HG02884 (cell line): ENCODE measurements around the gene ZMIZ1.

Source experiments
- ATAC-seq: cut with Tn5 transposase; IDR thresholded peaks from one replicate; pipeline ENCODE4 v1.9.1; 2021; ENCODE audit warnings: mild to moderate bottlenecking, moderate library complexity; ENCODE audit not compliant: unreplicated experiment

The ZMIZ1 gene, protein sequence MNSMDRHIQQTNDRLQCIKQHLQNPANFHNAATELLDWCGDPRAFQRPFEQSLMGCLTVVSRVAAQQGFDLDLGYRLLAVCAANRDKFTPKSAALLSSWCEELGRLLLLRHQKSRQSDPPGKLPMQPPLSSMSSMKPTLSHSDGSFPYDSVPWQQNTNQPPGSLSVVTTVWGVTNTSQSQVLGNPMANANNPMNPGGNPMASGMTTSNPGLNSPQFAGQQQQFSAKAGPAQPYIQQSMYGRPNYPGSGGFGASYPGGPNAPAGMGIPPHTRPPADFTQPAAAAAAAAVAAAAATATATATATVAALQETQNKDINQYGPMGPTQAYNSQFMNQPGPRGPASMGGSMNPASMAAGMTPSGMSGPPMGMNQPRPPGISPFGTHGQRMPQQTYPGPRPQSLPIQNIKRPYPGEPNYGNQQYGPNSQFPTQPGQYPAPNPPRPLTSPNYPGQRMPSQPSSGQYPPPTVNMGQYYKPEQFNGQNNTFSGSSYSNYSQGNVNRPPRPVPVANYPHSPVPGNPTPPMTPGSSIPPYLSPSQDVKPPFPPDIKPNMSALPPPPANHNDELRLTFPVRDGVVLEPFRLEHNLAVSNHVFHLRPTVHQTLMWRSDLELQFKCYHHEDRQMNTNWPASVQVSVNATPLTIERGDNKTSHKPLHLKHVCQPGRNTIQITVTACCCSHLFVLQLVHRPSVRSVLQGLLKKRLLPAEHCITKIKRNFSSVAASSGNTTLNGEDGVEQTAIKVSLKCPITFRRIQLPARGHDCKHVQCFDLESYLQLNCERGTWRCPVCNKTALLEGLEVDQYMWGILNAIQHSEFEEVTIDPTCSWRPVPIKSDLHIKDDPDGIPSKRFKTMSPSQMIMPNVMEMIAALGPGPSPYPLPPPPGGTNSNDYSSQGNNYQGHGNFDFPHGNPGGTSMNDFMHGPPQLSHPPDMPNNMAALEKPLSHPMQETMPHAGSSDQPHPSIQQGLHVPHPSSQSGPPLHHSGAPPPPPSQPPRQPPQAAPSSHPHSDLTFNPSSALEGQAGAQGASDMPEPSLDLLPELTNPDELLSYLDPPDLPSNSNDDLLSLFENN

GRCh38 chr10:79068562-79069324 is at the start of gene ZMIZ1:
Gene ZMIZ1, plus strand, starts transcription at chr10:79068966. Its CDS starts 132,667 bp downstream, at chr10:79201633.
- ATAC-seq = peak; percentile 60

DNA sequence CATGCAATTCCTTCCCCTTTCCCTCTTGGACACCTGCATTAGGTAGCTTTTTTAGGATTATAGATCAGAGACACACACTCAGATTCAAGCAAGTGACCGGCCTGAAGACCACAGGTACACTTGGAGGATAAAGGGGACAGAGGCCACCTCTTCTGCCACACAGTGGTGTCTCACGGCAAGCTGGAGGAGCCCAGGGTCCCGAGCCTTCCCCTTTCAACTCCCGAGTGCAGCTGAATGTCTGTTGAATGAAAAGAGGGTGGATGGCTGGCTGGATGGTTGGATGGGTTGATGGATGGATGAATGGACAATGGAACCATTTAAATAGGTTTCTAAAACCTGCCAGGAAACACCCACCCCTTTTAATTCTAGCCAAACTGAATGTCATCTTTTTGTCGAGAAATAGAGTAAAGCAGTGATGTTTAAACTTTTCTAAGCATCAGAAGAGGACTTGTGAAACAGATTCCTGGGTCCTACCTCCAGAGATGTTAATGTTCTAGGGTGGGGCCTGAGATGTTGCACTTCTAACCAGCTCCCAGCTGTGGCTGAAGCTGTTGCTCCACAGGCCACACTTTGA is 49.2 kb upstream of the ZMIZ1 start:
- no peak for ATAC-seq

GRCh38 chr10:79020015-79020491 is 48.7 kb upstream of the ZMIZ1 start:
- no peak for ATAC-seq

DNA sequence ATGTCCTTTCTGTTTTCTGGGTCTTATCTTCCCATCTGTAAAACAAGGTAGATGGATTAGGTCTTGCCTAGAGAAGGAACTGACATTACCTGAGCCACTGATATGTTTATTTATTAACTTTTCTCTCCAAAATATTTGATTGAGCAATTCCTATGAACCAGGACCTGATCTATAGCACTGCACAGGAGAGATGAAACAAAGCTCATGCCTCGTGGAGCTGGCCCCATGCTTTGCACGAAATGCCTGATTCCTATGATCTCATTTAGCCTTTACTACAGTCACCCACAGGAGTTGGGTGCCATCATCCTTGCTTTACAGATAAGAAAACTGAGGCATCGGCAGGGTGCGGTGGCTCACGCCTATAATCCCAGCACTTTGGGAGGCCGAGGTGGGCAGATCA is 48.2 kb upstream of the ZMIZ1 start:
- no peak for ATAC-seq

DNA sequence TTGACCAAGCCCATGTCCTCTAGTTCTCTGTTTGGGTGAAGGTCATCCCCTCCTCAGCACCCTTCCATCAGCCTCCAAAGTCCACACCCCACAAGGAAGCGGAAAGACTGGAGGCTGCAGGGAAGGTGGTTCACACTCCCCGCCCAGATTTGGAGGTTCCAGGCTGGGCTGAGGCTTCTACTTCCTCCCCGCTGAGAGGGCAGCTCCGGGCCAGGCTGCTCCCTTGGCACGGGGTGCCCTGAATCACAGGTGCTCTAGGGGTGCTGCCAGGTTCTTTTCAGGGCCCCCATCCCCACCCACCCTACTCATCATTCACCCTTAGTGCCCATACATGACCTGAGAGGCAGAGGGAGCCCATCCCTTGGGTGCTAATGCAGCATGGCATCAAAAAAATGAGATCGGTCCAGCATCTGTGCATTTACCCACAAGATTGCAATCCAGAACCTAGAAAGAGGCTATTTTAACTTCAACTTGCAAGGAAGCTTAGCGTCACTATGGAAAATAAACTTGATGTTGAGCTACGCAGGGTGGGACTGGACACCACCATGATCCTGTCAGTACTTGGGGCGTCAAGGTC is 47.3 kb upstream of the ZMIZ1 start:
- no peak for ATAC-seq

DNA sequence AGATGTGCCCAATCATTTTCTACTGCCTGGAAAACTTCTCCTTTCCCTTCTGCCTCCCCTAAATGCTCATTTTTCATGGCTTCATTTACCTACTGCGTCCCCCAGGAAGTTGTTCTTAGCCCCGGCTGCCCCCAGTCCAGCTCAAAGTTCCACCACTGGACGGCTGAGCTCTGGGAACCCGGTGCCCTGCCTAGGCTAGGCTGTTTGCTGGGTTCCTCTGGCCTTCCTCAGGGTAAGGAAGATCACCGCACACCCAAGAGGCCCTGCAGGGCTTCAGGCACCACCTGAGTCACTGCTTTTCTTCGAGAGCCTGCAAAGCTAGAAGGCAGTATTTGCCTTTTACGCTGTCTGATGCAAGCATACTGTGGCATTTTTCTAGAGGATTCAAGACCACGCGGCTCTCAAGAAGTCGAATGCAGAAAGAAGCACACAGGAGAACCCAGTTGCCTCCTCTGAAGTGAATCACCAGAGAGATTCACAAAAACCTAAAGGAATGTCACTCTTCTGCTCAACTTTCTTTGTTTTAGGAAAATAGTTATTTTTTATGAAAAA is 46.7 kb upstream of the ZMIZ1 start:
- ATAC-seq = no peak

DNA sequence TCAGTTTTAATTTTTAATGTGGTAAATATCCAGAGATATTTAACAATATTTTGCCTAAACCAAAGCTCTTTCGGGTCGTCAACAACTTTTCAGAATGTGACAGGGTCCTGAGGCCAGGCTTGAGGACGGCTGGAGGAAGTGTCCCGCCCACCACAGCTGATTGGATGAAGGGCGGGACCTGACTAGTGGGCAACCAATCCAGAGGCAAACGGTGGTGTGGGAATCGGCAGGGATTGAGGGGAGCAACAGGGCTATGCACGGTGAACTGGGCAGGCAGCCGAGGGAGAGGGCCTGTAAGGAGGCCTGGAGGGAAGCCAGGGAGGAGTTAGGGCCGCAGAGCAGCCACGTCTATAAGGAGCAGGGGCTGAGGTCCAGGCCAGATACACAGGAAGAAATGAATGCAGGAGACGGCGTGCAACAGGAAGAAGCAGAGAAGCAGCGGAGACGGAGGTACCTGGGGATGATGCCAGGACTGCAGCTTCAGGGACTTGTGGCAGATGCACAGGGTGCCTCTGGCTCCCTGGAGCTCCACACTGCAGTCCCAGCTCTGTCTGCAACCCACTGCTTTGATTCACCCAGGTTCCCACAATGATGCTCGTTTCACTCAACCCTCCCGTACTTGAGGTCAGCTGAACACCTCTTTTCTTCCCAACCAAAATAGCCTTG is 46.1 kb upstream of the ZMIZ1 start:
- no peak for ATAC-seq

- no peak for ATAC-seq
Observed at GRCh38 chr10:79023240-79024162, 45.3 kb upstream of the ZMIZ1 start.

- no peak for ATAC-seq
Observed at GRCh38 chr10:79024296-79024695, 44.5 kb upstream of the ZMIZ1 start.

GRCh38 chr10:79024720-79025198 is 44.0 kb upstream of the ZMIZ1 start:
- ATAC-seq = no peak

- no peak for ATAC-seq
Observed at GRCh38 chr10:79025199-79025832, 43.5 kb upstream of the ZMIZ1 start.

- ATAC-seq = no peak
Observed at GRCh38 chr10:79026341-79026761, 42.4 kb upstream of the ZMIZ1 start.

DNA sequence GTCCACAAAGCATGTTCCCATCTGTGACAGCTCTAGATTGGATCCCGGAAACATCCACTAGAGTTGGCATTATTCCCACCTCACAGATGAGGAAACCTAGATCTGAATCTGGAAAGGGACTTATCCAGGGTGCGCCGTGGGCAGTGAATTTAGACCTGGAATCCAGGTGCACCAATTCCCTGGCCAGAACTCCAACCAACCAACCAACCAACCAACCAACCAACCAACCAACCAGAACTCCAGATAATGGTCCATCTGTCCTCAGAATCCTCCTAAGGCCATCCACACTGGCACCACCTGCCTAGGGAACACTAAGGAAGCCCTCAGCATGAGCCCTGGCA is 42.0 kb upstream of the ZMIZ1 start:
- ATAC-seq = no peak

- no peak for ATAC-seq
Observed at GRCh38 chr10:79027147-79028055, 41.4 kb upstream of the ZMIZ1 start.

DNA sequence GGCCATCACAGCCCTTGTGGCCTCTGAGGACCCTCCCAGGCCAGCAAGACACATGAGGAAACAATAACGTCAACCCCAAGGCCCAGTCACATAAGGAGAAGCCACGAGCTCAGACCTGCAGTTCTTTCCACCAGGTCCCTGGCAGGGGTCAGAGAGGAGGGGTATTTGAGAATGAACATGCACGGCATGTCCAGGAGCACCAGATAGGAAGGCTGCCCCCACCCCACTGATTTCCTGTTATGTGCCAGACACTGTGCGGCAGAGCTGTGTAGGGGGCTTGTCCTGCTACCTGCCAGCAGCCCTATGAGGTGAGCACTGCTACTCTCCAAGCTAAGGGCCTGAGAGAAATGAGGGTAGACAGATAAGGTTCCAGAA is 40.7 kb upstream of the ZMIZ1 start:
- no peak for ATAC-seq

DNA sequence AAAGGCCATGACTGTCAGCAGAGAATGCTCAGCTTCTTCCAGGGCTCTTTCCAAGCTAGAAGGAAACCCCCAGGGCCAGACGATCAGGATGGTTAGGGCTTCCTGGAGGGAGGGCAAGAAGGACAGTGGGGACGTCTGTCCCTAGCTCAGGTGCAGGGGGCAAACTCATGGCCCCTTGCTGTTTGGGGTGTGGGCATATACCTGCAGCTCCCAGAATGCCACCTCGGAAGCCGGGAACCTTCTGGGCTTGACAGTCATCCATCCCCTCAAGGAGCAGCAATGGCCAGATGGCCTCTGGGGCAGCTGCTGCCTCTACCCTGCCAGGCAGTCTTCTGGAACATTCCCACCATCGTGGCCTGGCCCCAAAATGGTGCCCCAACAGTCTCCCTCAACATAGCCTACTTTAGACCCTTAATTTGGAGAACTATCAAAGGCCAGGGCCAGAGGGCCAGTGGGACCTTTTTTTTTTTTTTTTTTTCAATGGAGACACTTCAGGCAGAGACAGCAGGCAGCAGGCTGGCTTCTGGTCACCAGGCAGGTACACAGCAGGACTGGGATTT is 40.2 kb upstream of the ZMIZ1 start:
- ATAC-seq = no peak
